GM12878 (cell line): Measurements from ENCODE around the gene GLT6D1. TPM values are rescaled to one million over a fixed set of nuclear protein-coding genes. Genes with fewer than 3 reads are reported as not detected.

ENCODE experiments used
- CREB1 ChIP-seq: IDR thresholded peaks from 2 replicates; pipeline ENCODE4 v1.6.1; 2012; ENCODE audit warnings: low read depth, mild to moderate bottlenecking, inconsistent platforms
- EED ChIP-seq: sonication (generic); IDR thresholded peaks from 2 replicates; pipeline ENCODE4 v1.6.1; 2016; ENCODE audit warnings: antibody characterized with exemption, low read depth
- IKZF1 ChIP-seq: fragments of 450-650 bp; conservative IDR thresholded peaks from 2 replicates; pipeline ENCODE4 v1.6.1; 2017; ENCODE audit warnings: antibody characterized with exemption, mild to moderate bottlenecking
- NRF1 ChIP-seq: conservative IDR thresholded peaks from 2 replicates; pipeline ENCODE4 v1.6.1; 2011; ENCODE audit warnings: mild to moderate bottlenecking, low read depth, low read length, improper control_type of control experiment
- PKNOX1 ChIP-seq: fragments of 450-650 bp; IDR thresholded peaks from 2 replicates; pipeline ENCODE4 v1.6.1; 2016; ENCODE audit warnings: mild to moderate bottlenecking
- POU2F2 ChIP-seq: IDR thresholded peaks from 3 replicates; pipeline ENCODE4 v1.6.1; 2011; ENCODE audit warnings: low read depth, mild to moderate bottlenecking, low read length, borderline replicate concordance
- RELB ChIP-seq: fragments of 450-650 bp; IDR thresholded peaks from 2 replicates; pipeline ENCODE4 v1.6.1; 2017; ENCODE audit warnings: low read depth, mild to moderate bottlenecking, moderate library complexity
- RFX5 ChIP-seq: IDR thresholded peaks from 2 replicates; pipeline ENCODE4 v1.6.1; 2011; ENCODE audit warnings: low read depth, low read length, improper control_type of control experiment
- SMAD5 ChIP-seq: IDR thresholded peaks from 2 replicates; pipeline ENCODE4 v1.6.1; 2016; ENCODE audit warnings: antibody characterized with exemption, low read depth
- polyA plus RNA-seq, 11 experiments: library from polyadenylated mRNA; depleted of rRNA in 4 of 11; unstranded in 6 of 11; stranded (reverse) in 5 of 11; fragments of >200 nt; fragmentation: Nextera tagmentation in 4 of 11; fragmentation: Illumina TruSeq in 1 of 11; extraction: Ambion mirVana in 4 of 11; extraction: Trizol in 1 of 11; gene quantifications; 1 replicate in 1 of 11; 2 replicates in 10 of 11; pipeline versions ENCODE4 v1.2.1 to v1.2.3, GENCODE V29; 2011 to 2016; ENCODE audit warnings: inconsistent platforms in 2 of 11, missing spikeins in 2 of 11, low read depth in 1 of 11
- total RNA-seq, 4 experiments: library from RNA; depleted of rRNA in 3 of 4; stranded (reverse); fragments of >200 nt in 3 of 4; fragmentation: Illumina TruSeq in 1 of 4; extraction: Trizol in 1 of 4; gene quantifications; 2 replicates each; pipeline versions ENCODE4 v1.2.1 to v1.2.3, GENCODE V29; 2013 to 2021
- TF ChIP-seq, protein P1 (sequence below): fragments of 450-650 bp; IDR thresholded peaks from 2 replicates; pipeline ENCODE4 v1.6.1; 2017; ENCODE audit warnings: mild to moderate bottlenecking, moderate library complexity
- TF ChIP-seq, protein P2 (sequence below): IDR thresholded peaks from 2 replicates; pipeline ENCODE4 v1.6.1; 2011; ENCODE audit warnings: low read depth, mild to moderate bottlenecking, low read length, moderate library complexity, borderline replicate concordance; ENCODE audit errors: extremely low read depth

GLT6D1 gene
- total and polyA plus RNA-seq, 10 of the 15 experiments (the other 5 are each of a cell fraction or from before 2014, with no cell fraction given) = not detected

GRCh38 chr9:135617991-135618411 is 21.3 kb downstream of the GLT6D1 start (continued):
- no peak for TF ChIP-seq PKNOX1
- TF ChIP-seq, protein P1, sequence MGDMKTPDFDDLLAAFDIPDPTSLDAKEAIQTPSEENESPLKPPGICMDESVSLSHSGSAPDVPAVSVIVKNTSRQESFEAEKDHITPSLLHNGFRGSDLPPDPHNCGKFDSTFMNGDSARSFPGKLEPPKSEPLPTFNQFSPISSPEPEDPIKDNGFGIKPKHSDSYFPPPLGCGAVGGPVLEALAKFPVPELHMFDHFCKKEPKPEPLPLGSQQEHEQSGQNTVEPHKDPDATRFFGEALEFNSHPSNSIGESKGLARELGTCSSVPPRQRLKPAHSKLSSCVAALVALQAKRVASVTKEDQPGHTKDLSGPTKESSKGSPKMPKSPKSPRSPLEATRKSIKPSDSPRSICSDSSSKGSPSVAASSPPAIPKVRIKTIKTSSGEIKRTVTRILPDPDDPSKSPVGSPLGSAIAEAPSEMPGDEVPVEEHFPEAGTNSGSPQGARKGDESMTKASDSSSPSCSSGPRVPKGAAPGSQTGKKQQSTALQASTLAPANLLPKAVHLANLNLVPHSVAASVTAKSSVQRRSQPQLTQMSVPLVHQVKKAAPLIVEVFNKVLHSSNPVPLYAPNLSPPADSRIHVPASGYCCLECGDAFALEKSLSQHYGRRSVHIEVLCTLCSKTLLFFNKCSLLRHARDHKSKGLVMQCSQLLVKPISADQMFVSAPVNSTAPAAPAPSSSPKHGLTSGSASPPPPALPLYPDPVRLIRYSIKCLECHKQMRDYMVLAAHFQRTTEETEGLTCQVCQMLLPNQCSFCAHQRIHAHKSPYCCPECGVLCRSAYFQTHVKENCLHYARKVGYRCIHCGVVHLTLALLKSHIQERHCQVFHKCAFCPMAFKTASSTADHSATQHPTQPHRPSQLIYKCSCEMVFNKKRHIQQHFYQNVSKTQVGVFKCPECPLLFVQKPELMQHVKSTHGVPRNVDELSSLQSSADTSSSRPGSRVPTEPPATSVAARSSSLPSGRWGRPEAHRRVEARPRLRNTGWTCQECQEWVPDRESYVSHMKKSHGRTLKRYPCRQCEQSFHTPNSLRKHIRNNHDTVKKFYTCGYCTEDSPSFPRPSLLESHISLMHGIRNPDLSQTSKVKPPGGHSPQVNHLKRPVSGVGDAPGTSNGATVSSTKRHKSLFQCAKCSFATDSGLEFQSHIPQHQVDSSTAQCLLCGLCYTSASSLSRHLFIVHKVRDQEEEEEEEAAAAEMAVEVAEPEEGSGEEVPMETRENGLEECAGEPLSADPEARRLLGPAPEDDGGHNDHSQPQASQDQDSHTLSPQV = no peak
- TF ChIP-seq RFX5 = no peak
- TF ChIP-seq CREB1 = no peak
- TF ChIP-seq RELB = no peak
- TF ChIP-seq SMAD5 = no peak
- no peak for TF ChIP-seq IKZF1
- TF ChIP-seq POU2F2 = no peak
- no peak for TF ChIP-seq EED
- TF ChIP-seq NRF1 = no peak
- TF ChIP-seq, protein P2, sequence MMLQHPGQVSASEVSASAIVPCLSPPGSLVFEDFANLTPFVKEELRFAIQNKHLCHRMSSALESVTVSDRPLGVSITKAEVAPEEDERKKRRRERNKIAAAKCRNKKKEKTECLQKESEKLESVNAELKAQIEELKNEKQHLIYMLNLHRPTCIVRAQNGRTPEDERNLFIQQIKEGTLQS = no peak
